HG03521 (cell line): ENCODE results near the gene MTCH2.

Experiments
- ATAC-seq: cut with Tn5 transposase; IDR thresholded peaks from one replicate; pipeline ENCODE4 v1.9.1; 2021; ENCODE audit warnings: mild to moderate bottlenecking, moderate library complexity; ENCODE audit not compliant: unreplicated experiment

The MTCH2 gene

DNA sequence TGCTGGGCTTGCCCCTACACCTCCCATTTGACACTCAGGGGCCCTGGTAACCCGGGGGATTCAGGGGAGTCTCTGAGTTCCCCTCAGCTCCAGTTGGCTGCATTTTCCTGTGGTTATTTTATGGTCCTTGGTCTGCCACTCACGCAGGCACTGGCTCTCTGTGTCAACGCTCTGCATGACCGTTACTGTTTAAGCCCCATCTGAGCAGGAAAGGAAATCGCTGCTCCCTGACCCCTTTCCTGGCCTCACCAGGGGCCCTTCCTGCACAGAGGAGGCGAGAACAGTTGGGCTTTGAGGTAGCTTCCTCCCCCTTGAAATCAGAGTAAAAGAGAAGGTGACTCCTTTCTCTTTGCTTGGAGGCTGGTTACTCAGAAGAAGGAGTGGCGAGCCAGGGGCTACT, 50.6 kb downstream of the MTCH2 start:
- ATAC-seq: no peak

GRCh38 chr11:47589977-47590861, 52.1 kb downstream of the MTCH2 start:
- no peak for ATAC-seq

GRCh38 chr11:47589584-47589976, 52.8 kb downstream of the MTCH2 start:
- ATAC-seq: no peak

GRCh38 chr11:47589118-47589517, 53.2 kb downstream of the MTCH2 start:
- no peak for ATAC-seq

GRCh38 chr11:47587723-47588326, 54.5 kb downstream of the MTCH2 start:
- no peak for ATAC-seq

DNA sequence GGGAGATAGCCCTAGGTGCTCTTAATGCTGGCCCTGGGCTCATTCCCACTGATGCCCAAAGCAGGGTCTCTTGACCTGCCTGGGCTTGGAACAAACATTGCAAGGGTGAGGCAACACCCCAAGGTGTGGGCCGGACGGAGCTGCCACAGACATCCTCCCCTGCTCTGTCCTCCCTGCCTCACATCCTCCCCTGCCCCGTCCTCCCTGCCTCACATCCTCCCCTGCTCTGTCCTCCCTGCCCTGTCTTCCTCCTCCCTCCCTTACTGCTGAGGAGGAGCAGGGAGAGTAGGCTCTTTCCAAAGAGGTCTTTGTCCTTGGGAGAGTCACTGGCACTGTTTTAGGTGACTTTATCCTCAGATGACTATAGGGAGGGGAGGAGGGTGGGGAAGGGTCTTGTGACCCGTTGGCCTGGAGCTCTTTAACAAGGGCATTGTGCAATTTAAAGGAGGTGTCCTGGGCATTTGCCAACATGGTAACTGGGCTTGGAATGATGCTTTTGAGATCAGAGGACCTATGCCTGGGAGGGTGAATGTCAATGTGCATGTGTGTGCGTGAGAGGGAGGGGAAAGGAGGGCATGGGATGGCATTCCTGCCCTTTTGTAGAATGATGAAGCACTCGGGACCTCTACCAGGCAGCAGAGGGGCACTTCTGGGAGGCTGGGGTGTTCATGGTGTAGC, 55.2 kb downstream of the MTCH2 start:
- ATAC-seq: no peak

DNA sequence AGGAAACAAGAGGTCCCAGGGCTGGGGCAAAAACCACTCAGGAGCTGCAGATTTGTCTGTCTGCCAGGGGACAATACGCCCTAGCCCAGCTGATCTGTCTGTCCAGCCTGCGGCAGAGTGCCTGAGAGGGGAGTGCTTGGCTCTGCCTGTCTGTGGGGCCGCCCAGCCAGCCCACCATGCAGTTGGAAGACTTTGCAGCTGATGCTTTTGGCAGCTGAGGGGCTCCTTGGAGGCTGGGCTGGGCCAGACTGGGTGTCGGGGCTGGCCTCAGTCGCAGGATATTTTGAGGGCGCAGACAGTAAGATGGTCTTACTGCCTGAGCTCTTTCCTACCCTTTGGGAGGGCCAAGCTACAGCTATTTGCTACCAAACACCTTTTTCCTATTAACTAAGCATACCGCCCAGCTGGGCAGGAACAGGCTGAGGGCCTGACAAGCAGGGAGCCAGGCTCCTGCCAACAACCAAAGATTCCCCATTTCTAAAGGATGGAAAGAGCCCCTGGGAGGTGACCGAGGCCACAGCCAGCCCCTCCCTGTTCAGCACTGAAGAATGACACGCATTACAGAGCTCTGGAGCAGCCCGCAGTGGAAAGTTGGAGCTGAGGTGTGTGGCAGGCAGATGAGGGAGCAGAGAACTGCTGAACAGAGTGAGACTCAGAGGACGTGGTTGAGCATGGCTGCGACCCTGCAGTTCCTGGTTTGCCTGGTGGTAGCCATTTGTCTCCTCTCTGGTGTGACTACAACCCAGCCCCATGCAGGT, 56.1 kb downstream of the MTCH2 start, which contains the start of gene FAM180B:
FAM180B (plus strand) TSS at position 581 of the 758 bp plus-strand sequence; CDS start at position 672, 91 bp downstream.
- no peak for ATAC-seq

DNA sequence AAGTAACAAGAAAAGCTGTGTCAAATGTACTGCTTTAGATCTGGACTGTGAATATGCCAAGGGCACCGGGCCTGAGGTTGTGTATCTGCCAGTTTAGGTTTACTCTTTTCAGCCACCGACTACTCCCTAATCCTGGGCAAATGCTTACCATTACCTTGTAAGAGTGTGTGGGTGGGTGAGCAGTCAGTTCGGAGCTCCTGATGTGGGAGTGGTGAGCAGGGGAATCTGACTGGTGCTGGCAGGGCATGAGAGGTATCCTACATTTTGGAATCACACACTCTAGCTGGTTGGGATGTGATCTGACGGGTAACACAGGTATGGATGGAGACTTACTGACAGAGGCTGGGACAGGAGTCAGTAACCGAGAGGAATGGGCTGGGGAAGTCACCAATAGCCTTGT, 58.5 kb downstream of the MTCH2 start:
- no peak for ATAC-seq

DNA sequence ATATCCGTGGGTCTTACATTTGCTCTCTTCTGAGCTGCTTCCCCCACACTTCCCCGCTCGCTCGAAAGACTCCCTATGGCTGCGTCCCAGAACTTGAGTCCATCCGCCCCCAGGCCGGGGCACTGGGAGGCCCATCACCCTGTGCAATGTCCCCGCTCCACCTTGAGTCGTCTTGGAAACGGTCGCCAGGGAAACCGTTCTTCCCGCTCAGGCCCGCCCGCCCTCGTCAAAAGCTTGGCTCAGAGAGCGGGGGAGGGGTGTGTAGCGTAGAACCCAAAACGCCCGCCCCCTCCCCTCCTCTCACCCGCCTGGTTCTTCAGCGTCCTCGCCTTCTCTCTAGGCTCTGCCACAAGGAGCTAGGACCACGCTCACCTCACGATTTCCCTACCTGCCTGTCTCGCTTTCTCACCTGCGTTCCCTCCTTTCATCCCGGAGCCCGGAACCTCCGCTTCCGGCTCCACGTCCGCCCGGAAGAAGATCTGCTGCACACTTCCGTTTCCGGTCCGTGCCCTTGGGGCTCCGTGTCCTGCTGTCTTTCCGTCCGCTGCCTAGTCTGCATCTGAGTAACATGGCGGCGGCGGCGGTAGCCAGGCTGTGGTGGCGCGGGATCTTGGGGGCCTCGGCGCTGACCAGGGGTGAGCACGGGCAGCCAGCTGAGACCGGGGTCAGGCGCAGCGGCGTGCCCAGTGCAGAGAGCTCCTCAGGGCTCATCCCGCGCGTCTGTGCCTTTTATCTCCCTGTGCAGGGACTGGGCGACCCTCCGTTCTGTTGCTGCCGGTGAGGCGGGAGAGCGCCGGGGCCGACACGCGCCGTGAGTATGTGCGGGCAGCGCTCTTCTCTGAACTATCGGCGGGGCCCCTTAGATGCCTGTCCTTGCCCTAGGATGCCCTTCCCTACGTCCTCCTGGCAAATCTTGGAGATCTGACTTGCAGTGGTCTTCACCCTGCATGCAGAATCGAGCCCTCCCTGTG, 63.5 kb downstream of the MTCH2 start, which contains the start of the genes KBTBD4 and NDUFS3:
KBTBD4 (minus strand) TSS at position 447 of the 971 bp plus-strand sequence; CDS start at position 428, 19 bp downstream.
NDUFS3 (plus strand) TSS at position 551 of the 971 bp plus-strand sequence; CDS start at position 569, 18 bp downstream.
- ATAC-seq: peak; percentile 90

DNA sequence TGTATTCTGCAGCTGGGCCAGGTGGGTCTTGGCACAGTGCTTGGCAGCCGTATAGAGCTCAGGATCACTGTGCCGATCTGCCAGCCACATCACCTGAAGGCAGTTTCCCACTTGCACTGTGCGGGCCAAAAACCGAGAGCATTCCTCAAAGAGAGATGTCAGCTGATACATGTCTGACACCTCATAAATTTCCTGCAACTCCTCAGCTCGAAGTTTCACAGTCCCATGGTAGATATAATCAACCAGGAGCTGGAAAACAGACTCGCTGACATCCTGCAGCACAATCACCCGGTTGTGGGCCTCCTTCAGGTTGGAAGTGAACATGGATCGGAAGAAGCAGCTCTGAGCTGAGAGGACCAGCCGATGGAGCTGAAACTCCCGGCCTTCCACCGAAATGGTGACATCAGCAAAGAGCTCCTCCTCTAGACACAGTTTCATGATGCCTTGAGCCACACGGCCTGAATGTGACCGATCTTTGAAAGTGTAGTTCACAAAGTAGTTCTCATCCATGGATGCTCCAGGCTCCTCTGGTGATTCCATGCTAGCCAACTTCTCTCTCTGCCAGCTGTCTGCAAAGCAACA, 64.8 kb downstream of the MTCH2 start:
- ATAC-seq: no peak

- ATAC-seq: no peak
Observed at GRCh38 chr11:47573321-47573720, 69.0 kb downstream of the MTCH2 start.

DNA sequence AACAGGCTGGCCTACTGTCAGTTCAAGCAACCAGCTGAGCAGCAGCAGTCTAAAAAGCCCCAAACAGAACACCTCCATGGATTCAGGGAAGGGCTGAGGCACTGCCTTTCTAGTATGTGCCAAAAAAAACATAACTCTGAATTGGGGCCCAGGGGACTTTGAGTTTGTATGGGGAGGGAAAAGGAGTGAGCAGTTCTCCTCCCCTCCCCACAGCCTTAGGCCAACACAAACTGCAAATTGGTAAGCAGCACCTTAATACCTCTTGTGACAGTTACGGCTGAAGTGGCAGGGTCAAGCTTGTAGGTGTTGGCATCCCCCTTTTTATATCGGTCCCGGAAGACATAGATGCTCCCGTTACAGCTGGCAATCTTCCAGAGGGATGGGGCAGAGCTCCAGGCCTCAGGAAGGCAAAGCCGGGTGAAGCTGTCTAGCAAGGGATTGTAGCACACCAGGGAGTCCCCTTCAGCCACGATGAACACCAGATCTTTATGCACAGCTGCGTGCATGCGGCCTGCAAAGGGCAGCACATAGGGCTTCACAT, 69.6 kb downstream of the MTCH2 start:
- ATAC-seq: no peak

GRCh38 chr11:47571895-47572294, 70.5 kb downstream of the MTCH2 start:
- ATAC-seq: no peak

GRCh38 chr11:47571357-47571729, 71.0 kb downstream of the MTCH2 start:
- ATAC-seq: no peak

DNA sequence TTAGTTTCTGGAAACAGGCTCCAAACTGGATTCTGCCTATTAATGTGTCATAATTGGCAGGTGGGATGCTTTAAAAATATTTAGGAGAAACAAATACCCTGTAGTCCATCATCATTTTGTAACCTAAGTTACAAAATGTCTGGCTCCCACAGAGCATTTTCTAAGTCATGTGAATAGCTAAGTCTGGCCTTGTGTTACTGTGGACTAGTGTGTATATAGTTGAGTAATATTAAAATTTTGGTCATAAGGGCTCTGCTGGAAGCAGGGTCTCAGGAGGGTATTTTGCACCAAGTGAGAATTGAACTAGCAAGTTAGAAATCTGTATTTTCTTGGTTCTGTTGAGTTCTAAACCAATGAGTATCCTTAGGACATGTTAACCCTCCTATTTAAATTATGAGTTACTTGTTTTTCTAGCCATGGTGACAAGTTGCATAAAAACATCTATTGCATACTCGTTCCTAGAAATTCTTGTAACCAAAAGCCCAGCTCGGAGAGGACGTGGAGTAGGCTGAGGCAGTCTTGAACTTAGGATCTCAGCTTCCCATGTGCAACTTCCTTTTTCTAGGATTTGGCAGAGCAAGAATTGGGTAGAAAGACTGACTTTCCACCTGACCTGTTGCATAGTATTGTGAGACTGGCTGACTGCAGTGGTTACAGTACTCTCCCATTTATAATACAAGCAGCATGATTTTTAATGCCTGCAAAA, 71.6 kb downstream of the MTCH2 start:
- no peak for ATAC-seq

DNA sequence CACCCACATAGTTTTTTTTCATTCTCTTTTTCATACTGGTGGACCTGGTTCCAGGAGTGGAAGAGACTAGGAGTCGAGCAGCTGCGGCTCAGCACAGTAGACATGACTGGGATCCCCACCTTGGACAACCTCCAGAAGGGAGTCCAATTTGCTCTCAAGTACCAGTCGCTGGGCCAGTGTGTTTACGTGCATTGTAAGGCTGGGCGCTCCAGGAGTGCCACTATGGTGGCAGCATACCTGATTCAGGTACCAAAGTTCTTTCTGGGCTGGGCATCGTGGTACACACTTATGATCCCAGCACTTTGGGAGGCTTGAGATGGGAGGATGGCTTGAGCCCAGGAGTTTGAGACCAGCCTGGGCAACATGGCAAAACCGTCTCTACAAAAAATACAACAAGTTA, 72.7 kb downstream of the MTCH2 start:
- no peak for ATAC-seq
